NCI-H82 treated with DMSO at 0.1 percent for 48 hours (cell line): Measurements from ENCODE around the gene SPEM2.

Experiments
- DNase-seq: peaks from one replicate; lab custom pipeline; 2025; ENCODE audit not compliant: unreplicated experiment; lab: John Stamatoyannopoulos, UW

Gene SPEM2

GRCh38 chr17:7403977-7404736 is 21.3 kb upstream of the SPEM2 start, which contains the start of gene TMEM256:
Gene TMEM256, minus strand, starts transcription at chr17:7404097. Its CDS starts 13 bp downstream, at chr17:7404084.
- peak; percentile 99 for DNase-seq

GRCh38 chr17:7404737-7405349 is 20.6 kb upstream of the SPEM2 start:
- DNase-seq = peak; percentile 18

DNA sequence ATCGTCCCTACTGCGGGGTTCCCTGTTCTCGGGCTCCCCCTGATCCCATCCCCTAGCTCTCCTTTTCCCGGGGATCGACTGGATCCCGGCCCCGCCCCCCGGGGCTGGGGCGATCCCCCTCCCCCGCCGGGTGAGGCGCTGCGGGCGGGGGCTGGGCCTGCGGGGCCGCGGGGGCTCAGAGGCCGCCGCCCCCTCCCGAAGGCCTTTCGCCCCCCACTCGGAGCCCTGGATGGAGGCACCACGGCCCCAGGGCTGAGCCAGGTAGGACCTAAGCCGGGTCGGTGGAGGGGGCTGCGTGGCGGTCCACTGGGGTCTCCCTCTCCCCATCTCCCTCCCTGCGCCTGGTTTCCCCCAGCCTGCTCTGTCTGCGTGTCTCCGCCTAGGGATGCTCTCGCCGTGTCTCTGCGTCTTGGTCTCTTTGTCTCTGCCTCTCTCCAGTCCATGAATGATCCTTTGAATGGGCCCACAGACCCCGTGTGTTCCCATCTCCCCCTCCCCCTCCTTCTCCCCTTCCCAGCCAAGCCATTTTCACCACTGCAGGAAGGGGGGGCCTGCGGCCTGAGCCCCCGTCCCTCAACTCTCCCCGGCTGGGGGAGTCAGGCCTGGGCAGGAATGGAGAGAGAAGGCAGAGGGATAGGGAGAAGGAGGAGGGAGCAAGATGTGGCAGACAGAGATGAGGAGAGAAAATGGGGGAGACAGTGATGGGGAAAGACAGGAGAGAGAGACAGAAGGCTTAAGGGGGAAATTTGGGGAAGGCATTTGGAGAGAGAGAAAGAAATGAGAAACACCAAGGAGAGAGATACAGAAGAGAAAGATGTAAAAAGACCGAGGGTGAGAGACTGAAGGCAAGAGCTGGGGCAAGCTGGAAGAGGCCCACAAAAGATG is 19.8 kb upstream of the SPEM2 start:
- peak; percentile 17 for DNase-seq

DNA sequence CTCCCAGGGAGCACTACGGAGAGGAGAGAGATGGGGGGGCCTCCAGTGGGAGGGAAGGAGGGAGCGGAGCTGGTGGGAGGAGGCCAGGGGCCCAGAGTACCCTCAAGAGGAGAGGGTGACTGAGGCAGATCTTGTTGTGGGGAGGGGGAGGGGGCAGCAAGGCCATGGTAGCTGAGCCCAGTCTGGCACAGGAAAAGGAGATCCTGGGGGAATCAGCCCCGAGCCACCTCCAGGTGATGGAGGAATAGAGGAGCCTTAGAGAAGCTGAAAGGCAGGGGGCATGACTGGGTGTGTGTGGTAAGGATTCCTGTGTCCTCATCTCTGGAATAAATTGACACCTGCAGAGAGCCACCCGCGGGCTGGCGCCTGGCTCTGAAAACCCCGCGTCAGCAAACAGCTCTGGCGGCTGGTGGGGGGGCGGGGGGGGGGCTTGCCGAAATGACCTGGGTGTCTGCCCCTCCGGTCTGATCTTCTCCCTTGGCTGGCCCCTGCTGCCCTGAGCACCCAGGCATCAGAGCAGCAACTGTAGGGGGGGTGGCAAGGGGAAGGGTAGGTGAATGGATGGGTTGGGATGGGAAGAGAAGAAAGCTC is 19.1 kb upstream of the SPEM2 start:
- DNase-seq = no peak

DNA sequence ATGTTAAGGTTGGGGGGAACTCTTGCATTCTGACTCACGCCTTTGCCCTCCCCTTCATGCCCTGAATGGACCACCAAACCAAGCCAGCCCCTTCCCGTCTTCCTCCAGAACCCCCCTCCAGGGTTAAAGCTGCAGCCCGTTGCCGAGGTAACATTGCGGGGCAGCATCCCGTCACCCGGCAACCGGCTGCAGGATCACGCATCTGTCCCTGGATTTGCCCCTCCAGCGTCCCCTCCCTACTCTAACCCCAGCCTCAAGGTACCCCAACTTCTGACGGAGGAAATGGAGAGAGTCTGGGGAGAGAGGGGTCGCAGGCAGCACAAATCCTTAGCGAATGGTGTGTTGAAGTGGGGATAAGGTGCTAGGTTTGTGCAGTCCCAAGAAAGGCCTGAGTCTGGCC is 18.3 kb upstream of the SPEM2 start:
- no peak for DNase-seq

DNA sequence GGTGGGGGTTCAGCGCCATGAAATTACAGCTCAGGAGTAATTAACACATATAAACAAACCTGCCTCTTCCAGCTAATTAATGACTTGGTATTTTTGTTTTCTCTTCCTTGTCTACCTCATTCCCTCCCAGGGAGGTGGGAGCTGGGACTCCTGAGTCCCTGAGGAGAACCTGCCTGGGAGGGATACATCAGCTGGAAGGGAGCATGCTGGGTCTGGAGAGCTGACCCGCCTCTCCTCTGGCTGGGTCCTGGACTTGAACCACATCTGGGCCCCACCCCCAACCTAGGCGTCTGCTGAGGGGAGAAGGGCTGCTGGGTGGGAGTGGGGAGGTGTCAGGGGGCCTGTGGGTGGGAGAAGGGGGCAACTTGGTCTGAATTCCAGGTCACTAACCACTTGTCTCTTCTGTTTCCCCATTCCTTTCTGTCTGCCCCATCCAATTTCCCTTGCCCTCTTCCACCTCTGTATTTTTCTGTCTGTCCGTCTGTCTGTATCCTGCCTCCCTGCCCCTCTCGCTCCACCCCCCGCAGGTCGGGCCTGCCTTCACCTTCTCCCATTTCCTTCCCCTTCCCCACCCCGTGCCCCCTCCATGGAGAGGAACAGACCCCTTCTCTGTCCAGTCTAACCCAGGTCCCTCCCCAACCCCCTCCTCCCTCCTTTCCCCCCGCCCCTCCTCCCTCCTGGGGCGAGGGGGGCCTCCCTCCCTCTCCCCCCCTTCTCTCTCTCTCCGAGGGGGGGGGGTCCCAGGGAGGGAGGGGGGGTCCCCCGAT is 17.7 kb upstream of the SPEM2 start, which contains the start of gene NLGN2:
NLGN2 (plus strand) TSS at position 361 of the 767 bp plus-strand sequence. CDS start 411 bp downstream, outside the sequence.
- DNase-seq = no peak

DNA sequence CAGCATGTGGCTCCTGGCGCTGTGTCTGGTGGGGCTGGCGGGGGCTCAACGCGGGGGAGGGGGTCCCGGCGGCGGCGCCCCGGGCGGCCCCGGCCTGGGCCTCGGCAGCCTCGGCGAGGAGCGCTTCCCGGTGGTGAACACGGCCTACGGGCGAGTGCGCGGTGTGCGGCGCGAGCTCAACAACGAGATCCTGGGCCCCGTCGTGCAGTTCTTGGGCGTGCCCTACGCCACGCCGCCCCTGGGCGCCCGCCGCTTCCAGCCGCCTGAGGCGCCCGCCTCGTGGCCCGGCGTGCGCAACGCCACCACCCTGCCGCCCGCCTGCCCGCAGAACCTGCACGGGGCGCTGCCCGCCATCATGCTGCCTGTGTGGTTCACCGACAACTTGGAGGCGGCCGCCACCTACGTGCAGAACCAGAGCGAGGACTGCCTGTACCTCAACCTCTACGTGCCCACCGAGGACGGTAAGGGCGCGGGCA is 17.1 kb upstream of the SPEM2 start:
- DNase-seq = no peak

DNA sequence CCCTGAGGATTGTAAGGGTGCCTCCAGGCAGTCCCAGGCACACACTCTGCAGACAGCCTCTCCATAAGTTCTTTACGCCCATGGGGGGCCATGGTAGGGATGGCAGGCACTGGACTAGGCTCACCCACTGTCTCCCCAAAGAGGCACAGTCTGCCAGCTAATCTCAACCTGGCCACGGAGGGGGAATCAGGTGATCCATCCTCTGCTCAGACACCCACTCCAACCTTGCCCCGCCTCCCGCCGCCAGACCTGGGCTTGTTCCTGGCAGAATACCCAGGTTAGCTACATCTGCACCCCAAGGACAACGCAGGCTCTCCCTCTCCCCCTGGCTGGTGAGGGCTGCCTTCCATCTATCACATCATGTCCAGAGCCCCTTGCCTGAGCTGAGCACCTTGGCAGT is 16.6 kb upstream of the SPEM2 start:
- DNase-seq = no peak

DNA sequence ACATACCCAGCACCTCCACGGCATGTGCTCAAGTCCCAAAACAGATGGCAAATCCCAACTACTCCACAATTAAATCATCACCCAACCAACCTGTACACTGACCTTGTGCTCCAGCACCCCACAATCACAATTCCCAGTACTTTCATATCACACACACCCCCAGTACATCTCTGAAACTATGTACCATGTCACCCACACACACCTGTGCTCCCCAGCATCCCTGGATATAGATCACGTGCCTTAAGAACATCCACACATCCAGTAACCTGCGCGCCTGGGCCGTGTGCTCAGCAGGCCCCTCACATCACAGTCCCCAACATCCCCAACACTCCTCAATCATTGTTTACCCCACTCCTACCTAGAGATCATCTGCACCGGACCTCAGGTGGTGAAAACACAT is 15.7 kb upstream of the SPEM2 start:
- DNase-seq = no peak

- no peak for DNase-seq
Measured at GRCh38 chr17:7410634-7411426, 14.6 kb upstream of the SPEM2 start.

DNA sequence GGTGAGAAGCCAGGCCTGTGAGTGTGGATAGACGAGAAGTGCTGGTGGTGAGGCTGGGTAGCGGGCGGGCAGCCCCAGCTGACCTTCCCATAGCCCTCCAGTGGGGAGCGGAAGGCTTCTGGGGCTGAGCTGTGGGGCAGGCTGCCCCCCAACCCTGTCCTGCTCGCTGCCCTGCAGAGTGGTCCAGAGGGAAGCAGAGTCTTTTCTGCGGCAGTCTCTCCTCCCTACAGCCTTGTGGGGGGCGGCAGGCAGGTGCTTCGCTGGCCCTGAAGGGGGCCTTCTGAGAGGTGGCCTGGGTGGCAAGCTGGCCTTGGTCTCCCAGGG is 14.0 kb upstream of the SPEM2 start:
- no peak for DNase-seq

GRCh38 chr17:7413346-7413985 is 11.9 kb upstream of the SPEM2 start:
- DNase-seq = no peak

DNA sequence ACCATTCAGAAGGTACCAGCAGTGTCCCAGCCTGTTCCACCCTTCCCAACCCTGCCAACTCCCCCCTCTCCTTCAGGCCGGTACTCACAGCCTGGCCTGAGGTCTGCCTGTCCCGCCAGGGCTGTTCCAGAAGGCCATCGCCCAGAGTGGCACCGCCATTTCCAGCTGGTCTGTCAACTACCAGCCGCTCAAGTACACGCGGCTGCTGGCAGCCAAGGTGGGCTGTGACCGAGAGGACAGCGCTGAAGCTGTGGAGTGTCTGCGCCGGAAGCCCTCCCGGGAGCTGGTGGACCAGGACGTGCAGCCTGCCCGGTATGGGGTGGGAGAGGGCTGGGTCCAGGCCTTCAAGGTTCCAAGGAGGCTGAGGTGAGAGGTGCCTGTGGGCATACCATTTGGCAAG is 10.6 kb upstream of the SPEM2 start:
- no peak for DNase-seq

- no peak for DNase-seq
Measured at GRCh38 chr17:7415784-7416183, 9.6 kb upstream of the SPEM2 start.

GRCh38 chr17:7416323-7416722 is 9.1 kb upstream of the SPEM2 start:
- no peak for DNase-seq

- DNase-seq = no peak
Measured at GRCh38 chr17:7417056-7417655, 8.3 kb upstream of the SPEM2 start.

DNA sequence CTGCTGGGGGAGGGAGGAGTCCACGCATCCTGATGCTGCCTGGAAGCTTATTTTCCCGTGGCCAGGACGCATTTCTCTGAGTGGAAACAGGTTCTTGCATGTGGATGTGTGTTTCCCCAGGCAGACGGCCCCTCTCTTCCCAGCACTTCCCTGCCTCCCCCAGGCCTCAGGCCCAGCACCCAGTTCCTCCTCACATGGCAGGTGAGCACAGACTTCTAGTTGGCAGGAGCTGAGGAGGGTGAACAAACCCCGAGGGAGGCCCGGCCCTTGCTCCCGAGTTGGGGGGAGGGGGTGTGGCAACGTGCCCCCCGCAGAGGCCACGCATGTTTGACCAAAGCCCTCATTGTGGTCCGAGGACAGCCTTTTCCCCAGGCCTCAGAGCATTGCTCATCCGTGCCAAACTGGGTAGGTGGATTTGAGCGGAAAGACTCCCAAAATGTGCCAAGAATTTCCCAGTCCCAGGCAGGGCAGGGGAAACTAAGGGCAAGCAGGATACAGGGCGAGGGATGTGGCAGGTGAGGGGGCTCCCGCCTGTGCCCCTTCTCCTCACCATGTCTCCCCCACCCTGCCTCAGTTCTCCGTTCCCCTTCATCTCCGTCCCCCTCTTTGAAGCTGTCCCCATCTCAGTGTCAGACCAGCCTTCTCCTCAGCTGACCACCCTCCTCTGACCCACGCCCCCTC is 6.8 kb upstream of the SPEM2 start:
- no peak for DNase-seq
